ENCODE results near the gene CDKN2B. TPM values are rescaled to one million over a fixed set of nuclear protein-coding genes. Genes with fewer than 3 reads are reported as not detected.
"Not testable (repeated sequence)": the region's sequence is repeated elsewhere in the genome, so short reads cannot be mapped to it uniquely, and the experiment has no call there.

The CDKN2B gene
- total and polyA plus RNA-seq, 2 of the 13 experiments (the other 11 are each of a cell fraction or from before 2014, with no cell fraction given): 1.4 to 1.5 TPM

GRCh38 chr9:22008717-22009505, at the start of gene CDKN2B (continued):
- TF ChIP-seq DZIP1 (CRISPR knock-in tag; IDR thresholded peaks at IDR 0.05): no peak

- H2AFZ ChIP-seq (ENCODE audit: low read length); CTCF ChIA-PET (ENCODE audit: low intra/inter-chr PET ratio, low total read pairs); ATAC-seq; H3K4me1 ChIP-seq (ENCODE audit: insufficient read depth, low read length); H3K4me2 ChIP-seq (ENCODE audit: low read depth, low read length); H3K4me3 ChIP-seq (replicated peaks in 1 of 3; ENCODE audit: insufficient read depth in 1 of 3, low read depth in 2 of 3, low read length in 3 of 3); H3K36me3 ChIP-seq (replicated peaks in 1 of 2; ENCODE audit: control insufficient read depth in 1 of 2, insufficient read depth in 2 of 2, low read length in 2 of 2); POLR2A ChIA-PET; H3K9ac ChIP-seq (ENCODE audit: insufficient read depth, low read depth, low read length); DNase-seq (ENCODE audit: low spot score); H3K27ac ChIP-seq (ENCODE audit: extremely low read length, insufficient read depth, low read length); FAIRE-seq; in situ Hi-C loops (cut with HindIII; ENCODE audit: extremely low pct_ligation_motif_present, low pct_unique_long_range_greater_than_20kb); H3K79me2 ChIP-seq (ENCODE audit: insufficient read depth, low read length); BruUV-seq (replicated peaks); H3K9me3 ChIP-seq (ENCODE audit: low read length); intact Hi-C loops (cut with micrococcal nuclease; ENCODE audit: unreplicated experiment); H3K27me3 ChIP-seq (ENCODE audit: control insufficient read depth in 1 of 2, insufficient read depth in 2 of 2, low read length in 2 of 2); H4K20me1 ChIP-seq (ENCODE audit: insufficient read depth, low read length): not testable (repeated sequence)
- 47% methylated on average over 6 of the region's 6 CpGs for WGBS (ENCODE audit: low lambda C conversion rate)
Observed at GRCh38 chr9:22057972-22058371, 48.9 kb upstream of the CDKN2B start.

- ChIA-PET POLR2A (no interaction called here), CTCF (ENCODE audit: low intra/inter-chr PET ratio, low total read pairs) (no interaction called here)
- Histone ChIP-seq H3K79me2 (ENCODE audit: insufficient read depth, low read length) (no peaks in the 10 kb centered on the region), H3K4me2 (ENCODE audit: low read depth, low read length) (no peak overlapping the region), H3K9ac (ENCODE audit: insufficient read depth, low read depth, low read length) (no peak overlapping the region), H3K36me3 (replicated peaks in 1 of 2; ENCODE audit: control insufficient read depth in 1 of 2, insufficient read depth in 2 of 2, low read length in 2 of 2) (no peaks in the 10 kb centered on the region), H3K27me3 (ENCODE audit: control insufficient read depth in 1 of 2, insufficient read depth in 2 of 2, low read length in 2 of 2) (no peaks in the 10 kb centered on the region), H3K4me1 (ENCODE audit: insufficient read depth, low read length) (no peaks in the 10 kb centered on the region), H3K4me3 (replicated peaks in 1 of 3; ENCODE audit: insufficient read depth in 1 of 3, low read depth in 2 of 3, low read length in 3 of 3) (no peak overlapping the region), H3K9me3 (ENCODE audit: low read length) (no peaks in the 10 kb centered on the region), H3K27ac (ENCODE audit: extremely low read length, insufficient read depth, low read length) (no peak overlapping the region), H2AFZ (ENCODE audit: low read length) (no peak overlapping the region), H4K20me1 (ENCODE audit: insufficient read depth, low read length) (no peaks in the 10 kb centered on the region)
- intact Hi-C loops (cut with micrococcal nuclease; ENCODE audit: unreplicated experiment) (no loop called here), in situ Hi-C loops (cut with HindIII; ENCODE audit: extremely low pct_ligation_motif_present, low pct_unique_long_range_greater_than_20kb) (no loop called here)
- FAIRE-seq (no peak), ATAC-seq (no peak), DNase-seq (ENCODE audit: low spot score) (no peak)
- BruUV-seq (replicated peaks): no TSS peak
- 38% methylated on average over 3 of the region's 3 CpGs for WGBS (ENCODE audit: low lambda C conversion rate)
- TF ChIP-seq ZFP1 (CRISPR knock-in tag; IDR thresholded peaks at IDR 0.05): no peak
- no peak for TF ChIP-seq SIX4 (CRISPR knock-in tag; IDR thresholded peaks at IDR 0.05)
- TF ChIP-seq KDM6A (CRISPR knock-in tag; IDR thresholded peaks at IDR 0.05; ENCODE audit: low read depth): no peak
- no peak for TF ChIP-seq ZNF142 (CRISPR knock-in tag; IDR thresholded peaks at IDR 0.05)
- TF ChIP-seq ZNF230 (CRISPR knock-in tag; IDR thresholded peaks at IDR 0.05): no peak
Observed at GRCh38 chr9:22056402-22056801, 47.3 kb upstream of the CDKN2B start.
